GM12891 (cell line): Measurements from ENCODE around the gene POR.

Source experiments
- POLR2A ChIP-seq: IDR thresholded peaks from 2 replicates; pipeline ENCODE4 v1.6.1; 2011; ENCODE audit warnings: low read depth, low read length, control low read depth
- POLR2AphosphoS5 ChIP-seq: IDR thresholded peaks from 2 replicates; pipeline ENCODE4 v1.6.1; 2011; ENCODE audit warnings: low read depth, low read length, control low read depth
- TAF1 ChIP-seq: IDR thresholded peaks from 2 replicates; pipeline ENCODE4 v1.6.1; 2011; ENCODE audit warnings: low read depth, low read length, control low read depth

DNA sequence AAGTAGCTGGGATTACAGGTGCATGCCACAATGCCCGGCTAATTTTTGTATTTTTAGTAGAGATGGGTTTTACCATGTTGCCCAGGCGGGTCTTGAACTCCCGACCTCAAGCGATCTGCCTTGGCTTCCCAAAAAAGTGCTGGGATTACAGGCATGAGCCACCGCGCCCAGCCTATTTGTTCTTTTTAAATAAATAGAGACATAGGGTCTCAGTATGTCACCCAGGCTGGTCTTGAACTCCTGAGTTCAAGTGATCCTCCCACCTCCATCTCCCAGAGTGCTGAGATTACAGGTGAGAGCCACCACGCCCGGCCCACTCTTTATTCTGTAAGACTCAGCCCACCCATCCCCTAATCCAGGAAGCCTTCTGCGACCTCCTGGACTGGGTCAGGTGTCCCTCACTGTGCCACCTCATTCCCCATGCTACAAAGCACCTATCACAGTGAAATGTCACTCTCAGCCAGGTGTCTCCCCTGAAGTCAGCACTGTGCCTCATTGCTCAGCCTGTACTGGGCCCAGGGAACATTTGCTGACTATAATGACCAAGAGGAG is 76.7 kb downstream of the POR start:
- no peak for TF ChIP-seq POLR2AphosphoS5
- TF ChIP-seq TAF1 = no peak
- no peak for TF ChIP-seq POLR2A
